RWPE2 (cell line): ENCODE data around the gene UQCRC1.
A peak's percentile ranks its signal among the peaks of the same experiment; 100 is the strongest.

ENCODE experiments used
- ATAC-seq: fragments of 200-7000 bp; cut with Tn5 transposase; 3 replicates; pipeline ENCODE4 v1.9.1; 2021; ENCODE audit warnings: low read depth
- DNase-seq: peaks from one replicate; pipeline ENCODE4 v3.0.0-alpha.2; 2020; ENCODE audit warnings: low spot score
- H3K27ac ChIP-seq: fragments of 450-650 bp; 2 replicates; pipeline ENCODE4 v1.5.1; 2017; ENCODE audit warnings: mild to moderate bottlenecking; ENCODE audit not compliant: poor library complexity, severe bottlenecking
- H3K27me3 ChIP-seq: fragments of 250-450 bp; sonication (Bioruptor Pico); 2 replicates; pipeline ENCODE4 v1.5.1; 2021; ENCODE audit warnings: mild to moderate bottlenecking, moderate library complexity; ENCODE audit not compliant: insufficient read depth, poor library complexity, severe bottlenecking
- H3K36me3 ChIP-seq: fragments of 250-450 bp; sonication (Bioruptor Pico); 2 replicates; pipeline ENCODE4 v1.5.1; 2020; ENCODE audit warnings: low read depth, mild to moderate bottlenecking, moderate library complexity
- H3K4me1 ChIP-seq: fragments of 250-450 bp; sonication (Bioruptor Pico); 2 replicates; pipeline ENCODE4 v1.5.1; 2021; ENCODE audit warnings: mild to moderate bottlenecking, moderate library complexity; ENCODE audit not compliant: insufficient read depth, poor library complexity, severe bottlenecking
- H3K4me3 ChIP-seq: fragments of 250-450 bp; sonication (Bioruptor Pico); 2 replicates; pipeline ENCODE4 v1.5.1; 2021; ENCODE audit warnings: mild to moderate bottlenecking, moderate library complexity; ENCODE audit not compliant: severe bottlenecking
- H3K9me3 ChIP-seq: fragments of 250-450 bp; sonication (Bioruptor Pico); 2 replicates; pipeline ENCODE4 v1.5.1; 2021; ENCODE audit warnings: mild to moderate bottlenecking, moderate library complexity; ENCODE audit not compliant: severe bottlenecking
- CTCF ChIP-seq: fragments of 450-650 bp; IDR thresholded peaks from one replicate; pipeline ENCODE4 v1.5.1; 2017; ENCODE audit warnings: mild to moderate bottlenecking, moderate library complexity; ENCODE audit not compliant: poor library complexity, severe bottlenecking

The UQCRC1 gene

DNA sequence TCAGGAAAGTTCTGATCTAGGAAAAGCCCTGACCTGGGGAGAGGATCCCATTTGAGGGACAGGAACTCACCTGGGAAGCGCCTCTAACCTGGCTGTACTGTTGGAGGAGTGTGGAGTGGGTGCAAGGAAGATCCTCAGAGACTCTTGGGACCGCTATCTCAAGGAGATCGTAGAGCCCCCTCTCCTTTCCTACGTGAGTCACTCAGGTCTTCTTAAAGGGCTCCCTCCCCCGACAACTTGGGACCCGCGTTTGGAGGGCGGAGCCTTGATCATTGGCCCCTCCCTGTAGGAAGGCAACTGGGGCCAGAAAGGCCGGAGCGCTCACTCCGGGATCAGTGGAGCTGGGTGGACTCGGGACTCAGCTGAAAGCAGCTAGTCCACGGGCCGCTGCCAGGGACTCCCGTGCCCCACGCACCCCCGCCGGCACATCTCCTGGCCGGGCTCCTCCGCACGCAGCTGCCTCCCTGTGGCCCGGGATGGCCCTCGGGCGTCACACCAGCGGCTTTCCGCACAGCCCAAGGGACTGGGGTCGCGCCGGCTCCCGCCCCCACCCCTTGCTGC is 25.3 kb upstream of the UQCRC1 start:
- Histone ChIP-seq H3K4me1 (peaks cover 10% of the 10 kb centered on the region), H3K9me3 (no peaks in the 10 kb centered on the region), H3K27me3 (no peaks in the 10 kb centered on the region), H3K4me3 (peak overlapping the region; percentile 81), H3K36me3 (peaks cover 47% of the 10 kb centered on the region), H3K27ac (peak overlapping the region; percentile 73)
- no peak for TF ChIP-seq CTCF
- DNase-seq (peak; percentile 69), ATAC-seq (peak; percentile 42)

DNA sequence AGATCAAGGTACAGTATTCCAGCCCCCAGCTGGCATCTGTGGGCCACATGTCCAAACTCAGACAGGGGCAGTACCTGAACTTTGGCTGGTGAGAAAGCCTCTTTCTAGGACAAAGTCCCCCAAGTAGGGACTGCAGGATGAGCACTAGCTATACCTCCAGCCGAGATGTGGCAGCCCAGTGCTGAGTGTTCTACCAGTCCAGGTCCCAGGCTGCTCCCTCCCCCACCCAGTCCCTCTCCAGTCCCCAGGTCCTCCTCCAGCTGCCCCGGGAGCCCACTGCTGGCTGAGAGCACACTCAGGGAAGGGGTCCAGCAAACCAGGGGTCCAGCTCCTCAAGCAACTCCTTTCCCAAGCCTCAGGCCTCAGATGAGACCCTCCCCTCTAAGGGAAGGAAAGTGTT is 24.3 kb upstream of the UQCRC1 start:
- H3K27me3 ChIP-seq: no peaks in the 10 kb centered on the region
- no peak for TF ChIP-seq CTCF
- peaks cover 10% of the 10 kb centered on the region for H3K4me1 ChIP-seq
- peak; percentile 47 for DNase-seq
- no peak for ATAC-seq
- peaks cover 57% of the 10 kb centered on the region for H3K36me3 ChIP-seq
- H3K27ac ChIP-seq: peak overlapping the region; percentile 73
- no peak overlapping the region for H3K4me3 ChIP-seq
- H3K9me3 ChIP-seq: no peaks in the 10 kb centered on the region

- H3K27ac ChIP-seq: no peak overlapping the region
- no peaks in the 10 kb centered on the region for H3K9me3 ChIP-seq
- TF ChIP-seq CTCF: no peak
- H3K36me3 ChIP-seq: peaks cover 62% of the 10 kb centered on the region
- DNase-seq: peak; percentile 47
- no peak overlapping the region for H3K4me3 ChIP-seq
- peaks cover 10% of the 10 kb centered on the region for H3K4me1 ChIP-seq
- no peak for ATAC-seq
- H3K27me3 ChIP-seq: no peaks in the 10 kb centered on the region
Measured at GRCh38 chr3:48633256-48633655, 23.8 kb upstream of the UQCRC1 start.

- H3K9me3 ChIP-seq: no peaks in the 10 kb centered on the region
- H3K27me3 ChIP-seq: no peaks in the 10 kb centered on the region
- peaks cover 10% of the 10 kb centered on the region for H3K4me1 ChIP-seq
- no peak for ATAC-seq
- no peak overlapping the region for H3K27ac ChIP-seq
- H3K36me3 ChIP-seq: peaks cover 70% of the 10 kb centered on the region
- no peak for TF ChIP-seq CTCF
- no peak overlapping the region for H3K4me3 ChIP-seq
- peak; percentile 52 for DNase-seq
Measured at GRCh38 chr3:48631516-48632448, 22.3 kb upstream of the UQCRC1 start.
